HG02588 (cell line): ENCODE measurements around the gene PNMA5.
A peak's percentile ranks its signal among the peaks of the same experiment; 100 is the strongest.

Experiments
- ATAC-seq: cut with Tn5 transposase; IDR thresholded peaks from one replicate; pipeline ENCODE4 v1.9.1; 2021; ENCODE audit warnings: mild to moderate bottlenecking, moderate library complexity; ENCODE audit not compliant: unreplicated experiment

The PNMA5 gene

GRCh38 chrX:152958524-152959465 lies 35.1 kb downstream of the PNMA5 start:
- peak; percentile 85 for ATAC-seq

GRCh38 chrX:152958047-152958446 lies 35.9 kb downstream of the PNMA5 start:
- no peak for ATAC-seq

GRCh38 chrX:152950786-152951185 lies 43.1 kb downstream of the PNMA5 start:
- no peak for ATAC-seq

- ATAC-seq = no peak
These were observed 44.8 kb downstream of the PNMA5 start for GRCh38 chrX:152949114-152949513.

GRCh38 chrX:152946681-152947080 lies 47.2 kb downstream of the PNMA5 start:
- ATAC-seq = no peak

- ATAC-seq = no peak
These were observed 48.6 kb downstream of the PNMA5 start for GRCh38 chrX:152945021-152945979.

- no peak for ATAC-seq
These were observed 50.1 kb downstream of the PNMA5 start for GRCh38 chrX:152943826-152944225.

- ATAC-seq = no peak
These were observed 51.9 kb downstream of the PNMA5 start for GRCh38 chrX:152942077-152942442.

- ATAC-seq = peak; percentile 92
These were observed 52.4 kb downstream of the PNMA5 start for GRCh38 chrX:152941328-152942076.
